Sigmoid colon (tissue), 4 donors: ENCODE results near the gene CSF2RB.

Experiments used
- POLR2A ChIP-seq, 2 donors: fragments of 450-650 bp; IDR thresholded peaks; one replicate each; pipeline ENCODE4 v1.6.1; 2016; ENCODE audit warnings: antibody characterized with exemption in 2 of 2, mild to moderate bottlenecking in 2 of 2, moderate library complexity in 2 of 2
- POLR2AphosphoS5 ChIP-seq, 4 donors: sonication (generic); formaldehyde crosslinking; IDR thresholded peaks; one replicate each; pipeline ENCODE4 v1.6.1; 2017; ENCODE audit warnings: antibody characterized with exemption in 4 of 4

DNA sequence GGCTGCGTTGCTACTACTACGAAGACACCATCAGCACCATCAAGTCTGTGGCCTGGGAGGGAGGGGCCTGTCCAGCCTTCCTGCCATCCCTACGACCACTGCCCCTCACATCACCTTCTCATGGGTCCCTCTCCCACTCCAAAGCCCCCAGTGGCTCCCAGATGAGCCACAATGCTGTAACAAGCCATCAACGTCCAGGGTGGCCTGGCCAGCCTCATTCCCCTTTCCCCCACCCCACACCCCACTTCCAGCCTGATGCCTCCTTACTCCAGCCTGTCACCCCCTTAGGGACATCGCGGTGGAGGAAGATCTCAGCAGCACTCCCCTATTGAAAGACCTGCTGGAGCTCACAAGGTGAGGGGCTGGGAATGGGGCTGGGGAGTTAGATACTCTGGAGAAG is 37.7 kb upstream of the CSF2RB start:
- TF ChIP-seq POLR2AphosphoS5 (IDR thresholded peaks at IDR 0.05) (no peak), POLR2A (IDR thresholded peaks at IDR 0.05) (no peak)
